Mesothelial cell of epicardium (in vitro differentiated cells): ENCODE data around the gene PLEKHN1. TPM values are rescaled to one million over a fixed set of nuclear protein-coding genes. Genes with fewer than 3 reads are reported as not detected.

ENCODE experiments used
- DNase-seq, 2 experiments: peaks; one replicate each; pipeline ENCODE4 v3.0.0; 2021; ENCODE audit warnings: low spot score in 2 of 2; ENCODE audit not compliant: unreplicated experiment in 2 of 2
- H3K27ac Mint-ChIP-seq: 2 replicates; pipeline ENCODE4 v1.8.0; 2021; ENCODE audit warnings: mixed read lengths
- H3K27me3 Mint-ChIP-seq: 2 replicates; pipeline ENCODE4 v1.8.0; 2021; ENCODE audit warnings: low read depth, mixed read lengths
- H3K36me3 Mint-ChIP-seq: 2 replicates; pipeline ENCODE4 v1.8.0; 2021; ENCODE audit warnings: mixed read lengths
- H3K4me1 Mint-ChIP-seq: 2 replicates; pipeline ENCODE4 v1.8.0; 2021; ENCODE audit warnings: mixed read lengths
- H3K4me3 Mint-ChIP-seq: 2 replicates; pipeline ENCODE4 v1.8.0; 2021; ENCODE audit warnings: mild to moderate bottlenecking, moderate library complexity, mixed read lengths
- H3K9me3 Mint-ChIP-seq: 2 replicates; pipeline ENCODE4 v1.8.0; 2021; ENCODE audit warnings: mixed read lengths
- total RNA-seq: library from RNA; stranded (reverse); gene quantifications from 3 replicates; pipeline ENCODE4 v1.2.1, GENCODE V29; 2021
- TF ChIP-seq, protein P1 (sequence below): fragments of 200-600 bp; sonication (generic); IDR thresholded peaks from one replicate; pipeline ENCODE4 v1.5.0; 2021; ENCODE audit warnings: antibody characterized with exemption; ENCODE audit not compliant: unreplicated experiment

The PLEKHN1 gene
- total RNA-seq, 1 donor from 2014 or later = 34.4 TPM

GRCh38 chr1:936348-937264, 29.7 kb upstream of the PLEKHN1 start:
- no peak overlapping the region for H3K27ac Mint-ChIP-seq
- H3K4me1 Mint-ChIP-seq = peaks cover 64% of the 10 kb centered on the region
- DNase-seq = no peak
- H3K27me3 Mint-ChIP-seq = no peaks in the 10 kb centered on the region
- TF ChIP-seq, protein P1, sequence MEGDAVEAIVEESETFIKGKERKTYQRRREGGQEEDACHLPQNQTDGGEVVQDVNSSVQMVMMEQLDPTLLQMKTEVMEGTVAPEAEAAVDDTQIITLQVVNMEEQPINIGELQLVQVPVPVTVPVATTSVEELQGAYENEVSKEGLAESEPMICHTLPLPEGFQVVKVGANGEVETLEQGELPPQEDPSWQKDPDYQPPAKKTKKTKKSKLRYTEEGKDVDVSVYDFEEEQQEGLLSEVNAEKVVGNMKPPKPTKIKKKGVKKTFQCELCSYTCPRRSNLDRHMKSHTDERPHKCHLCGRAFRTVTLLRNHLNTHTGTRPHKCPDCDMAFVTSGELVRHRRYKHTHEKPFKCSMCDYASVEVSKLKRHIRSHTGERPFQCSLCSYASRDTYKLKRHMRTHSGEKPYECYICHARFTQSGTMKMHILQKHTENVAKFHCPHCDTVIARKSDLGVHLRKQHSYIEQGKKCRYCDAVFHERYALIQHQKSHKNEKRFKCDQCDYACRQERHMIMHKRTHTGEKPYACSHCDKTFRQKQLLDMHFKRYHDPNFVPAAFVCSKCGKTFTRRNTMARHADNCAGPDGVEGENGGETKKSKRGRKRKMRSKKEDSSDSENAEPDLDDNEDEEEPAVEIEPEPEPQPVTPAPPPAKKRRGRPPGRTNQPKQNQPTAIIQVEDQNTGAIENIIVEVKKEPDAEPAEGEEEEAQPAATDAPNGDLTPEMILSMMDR = no peak
- peaks cover under 1% of the 10 kb centered on the region for H3K36me3 Mint-ChIP-seq
- no peak overlapping the region for H3K4me3 Mint-ChIP-seq
- no peaks in the 10 kb centered on the region for H3K9me3 Mint-ChIP-seq

DNA sequence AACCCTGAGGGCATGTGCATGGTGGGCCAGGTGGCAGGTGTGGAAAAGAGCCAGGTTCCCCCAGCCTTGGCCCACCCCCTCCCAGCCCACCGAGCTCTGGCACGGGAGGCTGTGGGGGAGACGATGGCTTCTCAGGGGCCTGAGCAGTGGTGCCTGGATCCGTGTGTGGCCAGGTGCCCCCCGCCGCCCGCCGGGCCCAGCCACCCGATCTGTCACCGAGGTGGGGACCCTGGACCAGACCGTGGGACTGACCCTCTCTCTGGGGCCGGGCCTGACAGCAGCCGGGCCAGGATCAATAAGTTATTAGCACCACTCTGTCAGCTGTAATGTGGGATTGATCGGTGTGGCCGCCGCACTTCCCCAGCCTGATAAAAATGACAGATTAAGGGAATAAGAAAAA, 28.8 kb upstream of the PLEKHN1 start:
- no peak overlapping the region for H3K4me3 Mint-ChIP-seq
- H3K27me3 Mint-ChIP-seq = no peaks in the 10 kb centered on the region
- H3K36me3 Mint-ChIP-seq = no peaks in the 10 kb centered on the region
- TF ChIP-seq, protein P1 = no peak
- peak overlapping the region; percentile 39 for H3K27ac Mint-ChIP-seq
- H3K9me3 Mint-ChIP-seq = no peaks in the 10 kb centered on the region
- H3K4me1 Mint-ChIP-seq = peaks cover 55% of the 10 kb centered on the region
- no peak for DNase-seq

- TF ChIP-seq, protein P1 = no peak
- H3K36me3 Mint-ChIP-seq = no peaks in the 10 kb centered on the region
- no peaks in the 10 kb centered on the region for H3K27me3 Mint-ChIP-seq
- no peaks in the 10 kb centered on the region for H3K9me3 Mint-ChIP-seq
- no peak overlapping the region for H3K4me3 Mint-ChIP-seq
- peak overlapping the region; percentile 39 for H3K27ac Mint-ChIP-seq
- peaks cover 53% of the 10 kb centered on the region for H3K4me1 Mint-ChIP-seq
- no peak for DNase-seq
Measured at GRCh38 chr1:938088-938683, 28.1 kb upstream of the PLEKHN1 start.

- H3K4me3 Mint-ChIP-seq = no peak overlapping the region
- no peaks in the 10 kb centered on the region for H3K27me3 Mint-ChIP-seq
Measured at GRCh38 chr1:938711-939489, 27.4 kb upstream of the PLEKHN1 start.

GRCh38 chr1:939511-940106, 26.7 kb upstream of the PLEKHN1 start:
- Mint-ChIP-seq H3K27me3 (no peaks in the 10 kb centered on the region), H3K4me3 (no peak overlapping the region)

More at GRCh38 chr1:938711-939489, 27.4 kb upstream of the PLEKHN1 start:
- Mint-ChIP-seq H3K27ac (peak overlapping the region; percentile 39), H3K4me1 (peaks cover 53% of the 10 kb centered on the region), H3K36me3 (no peaks in the 10 kb centered on the region), H3K9me3 (no peaks in the 10 kb centered on the region)
- TF ChIP-seq, protein P1 = no peak
- no peak for DNase-seq

More at GRCh38 chr1:939511-940106, 26.7 kb upstream of the PLEKHN1 start:
- Mint-ChIP-seq H3K36me3 (no peaks in the 10 kb centered on the region), H3K27ac (peak overlapping the region; percentile 39), H3K4me1 (peaks cover 60% of the 10 kb centered on the region), H3K9me3 (no peaks in the 10 kb centered on the region)
- TF ChIP-seq, protein P1 = no peak
- no peak for DNase-seq
